ENCODE measurements around the gene CABP1.

DNA sequence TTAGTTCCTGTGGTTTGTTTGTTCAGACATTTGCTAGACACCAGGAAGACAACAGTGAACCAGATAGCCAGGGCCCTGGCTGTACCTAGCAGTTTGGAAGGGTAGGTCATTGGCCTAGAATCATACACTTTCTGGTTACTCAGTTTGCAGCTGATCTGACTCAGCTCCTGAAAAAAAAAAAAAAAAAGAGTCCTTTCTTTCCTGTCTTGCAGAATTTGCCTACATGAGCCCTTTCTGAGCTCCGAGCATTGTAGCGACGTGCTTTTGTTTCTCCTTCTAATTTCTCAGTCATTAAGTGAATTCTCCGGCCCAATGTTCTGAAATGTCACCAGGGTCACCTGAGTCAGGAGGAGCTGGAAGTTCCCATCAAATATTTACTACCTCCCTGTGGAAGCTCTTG lies 2.4 kb downstream of the CABP1 start:
- TF ChIP-seq, protein P1, sequence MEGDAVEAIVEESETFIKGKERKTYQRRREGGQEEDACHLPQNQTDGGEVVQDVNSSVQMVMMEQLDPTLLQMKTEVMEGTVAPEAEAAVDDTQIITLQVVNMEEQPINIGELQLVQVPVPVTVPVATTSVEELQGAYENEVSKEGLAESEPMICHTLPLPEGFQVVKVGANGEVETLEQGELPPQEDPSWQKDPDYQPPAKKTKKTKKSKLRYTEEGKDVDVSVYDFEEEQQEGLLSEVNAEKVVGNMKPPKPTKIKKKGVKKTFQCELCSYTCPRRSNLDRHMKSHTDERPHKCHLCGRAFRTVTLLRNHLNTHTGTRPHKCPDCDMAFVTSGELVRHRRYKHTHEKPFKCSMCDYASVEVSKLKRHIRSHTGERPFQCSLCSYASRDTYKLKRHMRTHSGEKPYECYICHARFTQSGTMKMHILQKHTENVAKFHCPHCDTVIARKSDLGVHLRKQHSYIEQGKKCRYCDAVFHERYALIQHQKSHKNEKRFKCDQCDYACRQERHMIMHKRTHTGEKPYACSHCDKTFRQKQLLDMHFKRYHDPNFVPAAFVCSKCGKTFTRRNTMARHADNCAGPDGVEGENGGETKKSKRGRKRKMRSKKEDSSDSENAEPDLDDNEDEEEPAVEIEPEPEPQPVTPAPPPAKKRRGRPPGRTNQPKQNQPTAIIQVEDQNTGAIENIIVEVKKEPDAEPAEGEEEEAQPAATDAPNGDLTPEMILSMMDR (conservative IDR thresholded peaks at IDR 0.05; ENCODE audit: low read depth, low read length): no peak
- no peak for TF ChIP-seq EZH2 (IDR thresholded peaks at IDR 0.05; ENCODE audit: borderline replicate concordance, low read depth, low read length, poor library complexity, severe bottlenecking)

All from A673 (cell line).